ENCODE results near the gene IFRD2. TPM values are rescaled to one million over a fixed set of nuclear protein-coding genes. Genes with fewer than 3 reads are reported as not detected.

The IFRD2 gene
- total and polyA plus RNA-seq, 9 of the 15 experiments (the other 6 are each of a cell fraction or from before 2014, with no cell fraction given): 30.5 to 115 (median 52.8) TPM

- ChIA-PET POLR2A (interaction anchor here (1.2 kb wide), 1 partner anchor 11 kb away, joined by 5 read pairs; the partner anchor contains the start of genes CYB561D2 and NPRL2), CTCF (ENCODE audit: low intra/inter-chr PET ratio) (no interaction called here)
- peaks cover 3% of the 10 kb centered on the region for H3K9me1 ChIP-seq (ENCODE audit: control insufficient read depth, insufficient read depth, low read length)
- no peak overlapping the region for H2AFZ ChIP-seq (ENCODE audit: low read depth, low read length)
- H3K27me3 ChIP-seq (ENCODE audit: control insufficient read depth in 2 of 2, insufficient read depth in 2 of 2, low read length in 2 of 2): no peaks in the 10 kb centered on the region
- H3K9me3 ChIP-seq (replicated peaks; ENCODE audit: control insufficient read depth, insufficient read depth, low read depth, low read length): no peaks in the 10 kb centered on the region
- H3K4me1 ChIP-seq (replicated peaks in 1 of 2; ENCODE audit: control insufficient read depth in 2 of 2, insufficient read depth in 2 of 2, low read length in 2 of 2): peaks cover 27 to 59% of the 10 kb centered on the region in 2 experiments; a peak in 4 of 5 replicates
- H3K4me2 ChIP-seq (ENCODE audit: insufficient read depth, low read length): peak overlapping the region; percentile 72
- peaks cover 56% of the 10 kb centered on the region for H3K79me2 ChIP-seq (ENCODE audit: control insufficient read depth, insufficient read depth, low read length)
- H3K9ac ChIP-seq (ENCODE audit: insufficient read depth in 1 of 2, low read depth in 2 of 2, low read length in 2 of 2): peak overlapping the region; percentile 95 to 98
- TF ChIP-seq, protein P1, sequence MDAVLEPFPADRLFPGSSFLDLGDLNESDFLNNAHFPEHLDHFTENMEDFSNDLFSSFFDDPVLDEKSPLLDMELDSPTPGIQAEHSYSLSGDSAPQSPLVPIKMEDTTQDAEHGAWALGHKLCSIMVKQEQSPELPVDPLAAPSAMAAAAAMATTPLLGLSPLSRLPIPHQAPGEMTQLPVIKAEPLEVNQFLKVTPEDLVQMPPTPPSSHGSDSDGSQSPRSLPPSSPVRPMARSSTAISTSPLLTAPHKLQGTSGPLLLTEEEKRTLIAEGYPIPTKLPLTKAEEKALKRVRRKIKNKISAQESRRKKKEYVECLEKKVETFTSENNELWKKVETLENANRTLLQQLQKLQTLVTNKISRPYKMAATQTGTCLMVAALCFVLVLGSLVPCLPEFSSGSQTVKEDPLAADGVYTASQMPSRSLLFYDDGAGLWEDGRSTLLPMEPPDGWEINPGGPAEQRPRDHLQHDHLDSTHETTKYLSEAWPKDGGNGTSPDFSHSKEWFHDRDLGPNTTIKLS (IDR thresholded peaks at IDR 0.05; ENCODE audit: borderline replicate concordance, low read depth): no peak
- TF ChIP-seq CBFA2T2 (conservative IDR thresholded peaks at IDR 0.05): no peak
- no peak for TF ChIP-seq ARID2 (IDR thresholded peaks at IDR 0.05)
- no peak for TF ChIP-seq POU5F1 (IDR thresholded peaks at IDR 0.05; ENCODE audit: borderline replicate concordance, low read depth, low read length, partially characterized antibody)
- no peak for TF ChIP-seq PTBP1 (IDR thresholded peaks at IDR 0.05; ENCODE audit: low read depth, low read length)
- TF ChIP-seq ILK (tag; IDR thresholded peaks at IDR 0.05; ENCODE audit: borderline replicate concordance, low read depth): no peak
- TF ChIP-seq ZFP36 (IDR thresholded peaks at IDR 0.05; ENCODE audit: low read depth, low read length, partially characterized antibody): no peak
- no peak for TF ChIP-seq ZNF318 (IDR thresholded peaks at IDR 0.05; ENCODE audit: borderline replicate concordance in 1 of 2, low read depth in 1 of 2)
- TF ChIP-seq, protein P2, sequence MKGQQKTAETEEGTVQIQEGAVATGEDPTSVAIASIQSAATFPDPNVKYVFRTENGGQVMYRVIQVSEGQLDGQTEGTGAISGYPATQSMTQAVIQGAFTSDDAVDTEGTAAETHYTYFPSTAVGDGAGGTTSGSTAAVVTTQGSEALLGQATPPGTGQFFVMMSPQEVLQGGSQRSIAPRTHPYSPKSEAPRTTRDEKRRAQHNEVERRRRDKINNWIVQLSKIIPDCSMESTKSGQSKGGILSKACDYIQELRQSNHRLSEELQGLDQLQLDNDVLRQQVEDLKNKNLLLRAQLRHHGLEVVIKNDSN (CRISPR knock-in tag; IDR thresholded peaks at IDR 0.05): no peak
- 28% methylated on average over 7 of the region's 9 CpGs for WGBS (ENCODE audit: insufficient coverage, low coverage, missing lambda C conversion rate)
- DNase-seq (ENCODE audit: extremely low read depth in 1 of 4, low spot score in 3 of 4) (no peak), ATAC-seq (no peak), FAIRE-seq (no peak)
- in situ Hi-C loops (cut with MboI): no loop called here
- intact Hi-C loops (cut with micrococcal nuclease): no loop called here
- H3K36me3 ChIP-seq (ENCODE audit: control insufficient read depth, insufficient read depth, low read length): peaks cover 16% of the 10 kb centered on the region; the same call in 2 of the 3 replicates
- BruUV-seq (replicated peaks): no TSS peak
- H4K20me1 ChIP-seq (replicated peaks; ENCODE audit: control insufficient read depth, insufficient read depth, low read length): no peaks in the 10 kb centered on the region
- H3K27ac ChIP-seq (ENCODE audit: extremely low read depth, low read depth, low read length): peak overlapping the region; percentile 99
- H3K4me3 ChIP-seq: peak overlapping the region; percentile 96
These were observed 47.9 kb upstream of the IFRD2 start for GRCh38 chr3:50340147-50340447.
